ENCODE data around the gene MYO19. TPM values are rescaled to one million over a fixed set of nuclear protein-coding genes. Genes with fewer than 3 reads are reported as not detected.

The MYO19 gene
- total RNA-seq, 1 donor from 2014 or later: 85.6 TPM

GRCh38 chr17:36533935-36534839 lies 481 bp downstream of the MYO19 start:
- peak overlapping the region; percentile 98 for H3K4me3 Mint-ChIP-seq
- CTCF ChIA-PET: interaction anchor here (0.6 to 2.7 kb wide), 5 partner anchors 10 to 460 kb away, joined by 3 to 12 read pairs (median 5); partner anchors contain the start of gene GGNBP2
- peak overlapping the region; percentile 100 for H3K27ac Mint-ChIP-seq
- intact Hi-C loops (cut with micrococcal nuclease): loop anchor here (1.0 to 5.0 kb wide), 4 partner anchors 48 to 587 kb away; partner anchors contain the start of genes MRM1 and ZNHIT3
- peaks cover 20% of the 10 kb centered on the region for H3K4me1 Mint-ChIP-seq
- no peak for TF ChIP-seq CTCF (IDR thresholded peaks at IDR 0.05)
- POLR2A ChIA-PET: interaction anchor here (0.9 to 5.0 kb wide), 9 partner anchors 10 to 1287 kb away, joined by 3 to 153 read pairs (median 6); partner anchors contain the start of genes GGNBP2, MRM1 and ZNHIT3
- ATAC-seq (ENCODE audit: low read depth): peak; percentile 36
- H3K36me3 Mint-ChIP-seq (ENCODE audit: low read depth): peaks cover 43% of the 10 kb centered on the region
- no peaks in the 10 kb centered on the region for H3K27me3 Mint-ChIP-seq
- DNase-seq: peak; percentile 60
- H3K9me3 Mint-ChIP-seq: no peaks in the 10 kb centered on the region

DNA sequence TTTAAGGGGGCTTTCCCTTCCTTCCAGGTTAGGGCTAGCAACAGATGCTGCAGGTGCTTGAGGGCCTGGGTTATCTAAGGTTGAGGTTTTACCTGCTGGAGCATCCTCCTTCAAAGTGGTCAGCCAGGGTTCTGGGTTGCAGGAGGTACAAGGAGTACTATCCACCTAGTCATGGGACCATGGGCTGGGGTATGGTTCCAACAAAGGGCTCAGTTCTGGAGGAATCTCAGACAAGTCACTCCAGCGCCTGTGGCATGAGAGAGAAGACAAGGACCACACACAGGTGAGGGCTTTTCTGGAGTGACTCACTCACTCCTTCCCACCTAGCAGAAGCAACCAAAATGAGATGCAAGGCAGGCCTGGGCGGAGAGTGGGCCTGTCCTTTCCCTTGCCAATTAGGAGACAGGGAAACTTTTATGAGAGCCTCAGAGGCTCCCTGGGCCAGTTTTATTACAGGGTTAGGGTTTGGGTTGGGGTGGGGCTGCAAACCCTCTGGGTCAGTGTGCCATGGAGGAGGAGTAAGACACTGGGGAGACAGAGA lies 2.2 kb downstream of the MYO19 start:
- DNase-seq: no peak
- ATAC-seq (ENCODE audit: low read depth): no peak
- intact Hi-C loops (cut with micrococcal nuclease): loop anchor here (5.0 kb wide), 1 partner anchor 585 kb away; no protein-coding TSS in a partner anchor
- TF ChIP-seq CTCF (IDR thresholded peaks at IDR 0.05): no peak
- ChIA-PET POLR2A (interaction anchor here (0.5 kb wide), 1 partner anchor 12 kb away, joined by 5 read pairs; the partner anchor contains the start of gene GGNBP2), CTCF (no interaction called here)
- Mint-ChIP-seq H3K4me1 (peaks cover 20% of the 10 kb centered on the region), H3K36me3 (ENCODE audit: low read depth) (peaks cover 44% of the 10 kb centered on the region), H3K4me3 (no peak overlapping the region), H3K9me3 (no peaks in the 10 kb centered on the region), H3K27ac (no peak overlapping the region), H3K27me3 (no peaks in the 10 kb centered on the region)

GRCh38 chr17:36529121-36529520 lies 5.5 kb downstream of the MYO19 start:
- Mint-ChIP-seq H3K9me3 (no peaks in the 10 kb centered on the region), H3K27me3 (no peaks in the 10 kb centered on the region), H3K36me3 (ENCODE audit: low read depth) (peaks cover 56% of the 10 kb centered on the region), H3K4me1 (peaks cover 8% of the 10 kb centered on the region), H3K27ac (no peak overlapping the region), H3K4me3 (no peak overlapping the region)
- DNase-seq (no peak), ATAC-seq (ENCODE audit: low read depth) (no peak)
- CTCF ChIA-PET: no interaction called here
- no peak for TF ChIP-seq CTCF (IDR thresholded peaks at IDR 0.05)
- intact Hi-C loops (cut with micrococcal nuclease): no loop called here
- POLR2A ChIA-PET: no interaction called here

DNA sequence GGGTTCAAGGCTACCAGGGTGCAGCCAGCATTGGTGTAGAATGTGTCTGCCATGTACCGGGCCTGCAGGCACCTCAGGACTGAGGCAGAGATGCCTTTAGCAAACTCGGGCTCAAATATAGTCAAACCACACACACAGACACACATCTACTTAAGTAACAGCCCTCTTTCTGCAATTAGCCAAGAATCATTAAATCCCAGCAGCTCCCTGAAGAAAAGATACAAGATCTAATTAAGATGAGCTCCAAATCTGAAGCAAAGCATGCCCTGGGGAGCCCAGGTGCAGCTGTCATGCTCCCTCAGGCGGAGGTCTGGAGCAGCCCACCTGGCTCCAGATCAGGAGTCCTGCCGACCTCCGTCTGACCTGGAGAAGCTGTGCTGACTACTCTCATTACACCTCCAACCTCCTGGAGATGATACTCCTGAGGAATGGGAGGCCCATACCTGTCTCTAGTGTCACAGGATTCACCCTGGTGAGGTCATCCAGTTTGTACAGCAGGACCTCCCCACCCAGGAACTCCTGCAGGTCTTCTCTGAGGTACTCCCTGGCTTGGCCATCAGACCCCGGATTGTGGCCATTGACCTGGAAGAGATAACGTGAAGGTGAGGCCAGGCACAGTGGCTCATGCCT lies 6.9 kb downstream of the MYO19 start:
- no peaks in the 10 kb centered on the region for H3K4me1 Mint-ChIP-seq
- H3K36me3 Mint-ChIP-seq (ENCODE audit: low read depth): peaks cover 55% of the 10 kb centered on the region
- CTCF ChIA-PET: no interaction called here
- DNase-seq (no peak), ATAC-seq (ENCODE audit: low read depth) (no peak)
- H3K4me3 Mint-ChIP-seq: no peak overlapping the region
- H3K9me3 Mint-ChIP-seq: no peaks in the 10 kb centered on the region
- TF ChIP-seq CTCF (IDR thresholded peaks at IDR 0.05): no peak
- no peaks in the 10 kb centered on the region for H3K27me3 Mint-ChIP-seq
- POLR2A ChIA-PET: interaction anchor here (0.7 to 1.6 kb wide), 2 partner anchors 16 to 446 kb away, joined by 3 read pairs; no protein-coding TSS in a partner anchor
- no peak overlapping the region for H3K27ac Mint-ChIP-seq
- intact Hi-C loops (cut with micrococcal nuclease): no loop called here

DNA sequence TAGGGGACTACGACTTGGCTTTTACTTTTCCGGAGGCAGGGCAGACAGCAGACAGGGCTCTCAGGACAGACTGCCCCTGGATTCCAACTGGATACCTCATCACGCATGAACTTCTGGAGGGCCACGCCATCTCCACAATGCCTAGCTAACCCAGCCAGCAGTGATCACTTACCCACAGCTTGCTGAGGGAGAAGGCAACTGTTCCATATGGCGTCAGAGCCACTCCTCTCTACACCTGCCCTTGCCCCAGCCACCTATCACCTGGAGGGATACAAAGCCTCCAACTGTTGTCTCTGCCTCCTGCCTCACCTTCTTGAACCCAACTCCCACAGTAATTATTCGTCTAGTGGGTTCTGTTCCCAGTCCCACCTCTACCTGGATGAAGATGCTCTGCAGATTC lies 8.8 kb downstream of the MYO19 start:
- DNase-seq: no peak

More for the DNA sequence above, 8.8 kb downstream of the MYO19 start:
- no peaks in the 10 kb centered on the region for H3K9me3 Mint-ChIP-seq
- no peaks in the 10 kb centered on the region for H3K4me1 Mint-ChIP-seq
- intact Hi-C loops (cut with micrococcal nuclease): no loop called here
- ATAC-seq (ENCODE audit: low read depth): no peak
- no peaks in the 10 kb centered on the region for H3K27me3 Mint-ChIP-seq
- ChIA-PET POLR2A (no interaction called here), CTCF (no interaction called here)
- peaks cover 51% of the 10 kb centered on the region for H3K36me3 Mint-ChIP-seq (ENCODE audit: low read depth)
- H3K4me3 Mint-ChIP-seq: no peak overlapping the region
- TF ChIP-seq CTCF (IDR thresholded peaks at IDR 0.05): no peak
- H3K27ac Mint-ChIP-seq: no peak overlapping the region

Measured in activated B cell treated with CpG ODN at 0.5 μM for 24 hours (primary cell).